ENCODE measurements around the gene SMIM11. TPM values are rescaled to one million over a fixed set of nuclear protein-coding genes. Genes with fewer than 3 reads are reported as not detected.

The SMIM11 gene
- total RNA-seq, 2 experiments from 2014 or later: 16.4 to 16.5 TPM

Other genes with a start within 250 kb of the SMIM11 start
- not detected for gene KCNE2, start 11.5 kb upstream of the SMIM11 start, total RNA-seq
- gene SMIM34, start 48.4 kb downstream of the SMIM11 start, total RNA-seq: not detected
- gene KCNE1, start 136.7 kb downstream of the SMIM11 start, total RNA-seq: not detected
- 1 to 10 TPM; 2.3 to 2.9 TPM for gene RCAN1, start 239.6 kb downstream of the SMIM11 start, total RNA-seq